NCI-H524 treated with DMSO at 0.1 percent for 48 hours (cell line): ENCODE data around the gene SHISA7.
"Not testable (repeated sequence)": the region's sequence is repeated elsewhere in the genome, so short reads cannot be mapped to it uniquely, and the experiment has no call there.

ENCODE experiments used
- DNase-seq: peaks from one replicate; lab custom pipeline; 2025; lab: John Stamatoyannopoulos, UW

Gene SHISA7

GRCh38 chr19:55446060-55446459 is 3.0 kb upstream of the SHISA7 start:
- no peak for DNase-seq

GRCh38 chr19:55444646-55445045 is 1.5 kb upstream of the SHISA7 start:
- DNase-seq: no peak

GRCh38 chr19:55443824-55444480 is 852 bp upstream of the SHISA7 start:
- DNase-seq: no peak

- DNase-seq: no peak
These were observed 633 bp downstream of the SHISA7 start for GRCh38 chr19:55442372-55442961.

GRCh38 chr19:55441692-55442321 is 1.3 kb downstream of the SHISA7 start:
- no peak for DNase-seq

GRCh38 chr19:55441319-55441691 is 1.8 kb downstream of the SHISA7 start:
- DNase-seq: no peak

- no peak for DNase-seq
These were observed 2.5 kb downstream of the SHISA7 start for GRCh38 chr19:55440411-55441105.

GRCh38 chr19:55439052-55439451 is 4.0 kb downstream of the SHISA7 start:
- DNase-seq: no peak

- DNase-seq: no peak
These were observed 5.7 kb downstream of the SHISA7 start for GRCh38 chr19:55437410-55437809.

GRCh38 chr19:55436847-55437246 is 6.3 kb downstream of the SHISA7 start:
- DNase-seq: no peak

GRCh38 chr19:55435020-55435419 is 8.1 kb downstream of the SHISA7 start:
- no peak for DNase-seq

GRCh38 chr19:55434356-55434919 is 8.7 kb downstream of the SHISA7 start:
- DNase-seq: no peak

GRCh38 chr19:55433292-55433691 is 9.8 kb downstream of the SHISA7 start:
- no peak for DNase-seq

GRCh38 chr19:55432241-55432959 is 10.7 kb downstream of the SHISA7 start:
- DNase-seq: no peak

- DNase-seq: no peak
These were observed 11.9 kb downstream of the SHISA7 start for GRCh38 chr19:55431183-55431582.

GRCh38 chr19:55426042-55426441 is 17.1 kb downstream of the SHISA7 start:
- no peak for DNase-seq

GRCh38 chr19:55424518-55424917 is 18.6 kb downstream of the SHISA7 start:
- no peak for DNase-seq

GRCh38 chr19:55423225-55424005 is 19.7 kb downstream of the SHISA7 start:
- no peak for DNase-seq

- DNase-seq: not testable (repeated sequence)
These were observed 21.8 kb downstream of the SHISA7 start for GRCh38 chr19:55421281-55421680.

- no peak for DNase-seq
These were observed 23.4 kb downstream of the SHISA7 start for GRCh38 chr19:55419624-55420236.

GRCh38 chr19:55419103-55419502 is 24.0 kb downstream of the SHISA7 start:
- no peak for DNase-seq
